Esophagus (tissue), 2 donors: ENCODE measurements around the gene NPFFR1. TPM values are rescaled to one million over a fixed set of nuclear protein-coding genes. Genes with fewer than 3 reads are reported as not detected.

Experiments
- H3K27ac ChIP-seq, 2 donors: one replicate each; pipeline ENCODE4 v1.5.1; 2013; ENCODE audit warnings: low read depth in 2 of 2, mild to moderate bottlenecking in 2 of 2, inconsistent platforms in 1 of 2, low read length in 1 of 2, moderate library complexity in 1 of 2
- H3K27me3 ChIP-seq, 2 donors: one replicate each; pipeline ENCODE4 v1.6.1; 2013; ENCODE audit warnings: low read length in 2 of 2, control low read depth in 1 of 2, mild to moderate bottlenecking in 1 of 2; ENCODE audit not compliant: insufficient read depth in 2 of 2, control insufficient read depth in 1 of 2
- H3K36me3 ChIP-seq, 2 donors: one replicate each; pipeline ENCODE4 v1.6.1; 2013; ENCODE audit warnings: low read length in 1 of 2; ENCODE audit not compliant: control insufficient read depth in 2 of 2, insufficient read depth in 2 of 2
- H3K4me1 ChIP-seq, 2 donors: one replicate each; pipeline ENCODE4 v1.6.1; 2013; ENCODE audit warnings: low read length in 1 of 2; ENCODE audit not compliant: control insufficient read depth in 2 of 2, insufficient read depth in 2 of 2
- H3K4me3 ChIP-seq, 2 donors: one replicate each; pipeline ENCODE4 v1.5.1; 2013; ENCODE audit warnings: low read length in 2 of 2, mild to moderate bottlenecking in 2 of 2, low read depth in 1 of 2, moderate library complexity in 1 of 2
- H3K9me3 ChIP-seq, 2 donors: one replicate each; pipeline ENCODE4 v1.6.1; 2013; ENCODE audit warnings: mild to moderate bottlenecking in 2 of 2, low read depth in 1 of 2, low read length in 1 of 2, moderate library complexity in 1 of 2; ENCODE audit not compliant: control insufficient read depth in 2 of 2, insufficient read depth in 1 of 2
- WGBS, 2 donors: extraction: QIAGEN DNeasy Blood & Tissue Kit; methylation state at CpG; one replicate each; pipeline ENCODE4 v1.1.7; 2013; 5-methylcytosine and 5-hydroxymethylcytosine counted together
- polyA plus RNA-seq, 2 donors: library from polyadenylated mRNA; stranded (reverse); fragments of 200-250 nt; gene quantifications; one replicate each; pipeline ENCODE4 v1.2.3, GENCODE V29; 2013
- donor health status: healthy with polysubstance abuse.
- donor health status: Bipolar disorder and iron deficiency.

NPFFR1 gene
- polyA plus RNA-seq = under 1 TPM; 0.01 to 0.02 TPM

DNA sequence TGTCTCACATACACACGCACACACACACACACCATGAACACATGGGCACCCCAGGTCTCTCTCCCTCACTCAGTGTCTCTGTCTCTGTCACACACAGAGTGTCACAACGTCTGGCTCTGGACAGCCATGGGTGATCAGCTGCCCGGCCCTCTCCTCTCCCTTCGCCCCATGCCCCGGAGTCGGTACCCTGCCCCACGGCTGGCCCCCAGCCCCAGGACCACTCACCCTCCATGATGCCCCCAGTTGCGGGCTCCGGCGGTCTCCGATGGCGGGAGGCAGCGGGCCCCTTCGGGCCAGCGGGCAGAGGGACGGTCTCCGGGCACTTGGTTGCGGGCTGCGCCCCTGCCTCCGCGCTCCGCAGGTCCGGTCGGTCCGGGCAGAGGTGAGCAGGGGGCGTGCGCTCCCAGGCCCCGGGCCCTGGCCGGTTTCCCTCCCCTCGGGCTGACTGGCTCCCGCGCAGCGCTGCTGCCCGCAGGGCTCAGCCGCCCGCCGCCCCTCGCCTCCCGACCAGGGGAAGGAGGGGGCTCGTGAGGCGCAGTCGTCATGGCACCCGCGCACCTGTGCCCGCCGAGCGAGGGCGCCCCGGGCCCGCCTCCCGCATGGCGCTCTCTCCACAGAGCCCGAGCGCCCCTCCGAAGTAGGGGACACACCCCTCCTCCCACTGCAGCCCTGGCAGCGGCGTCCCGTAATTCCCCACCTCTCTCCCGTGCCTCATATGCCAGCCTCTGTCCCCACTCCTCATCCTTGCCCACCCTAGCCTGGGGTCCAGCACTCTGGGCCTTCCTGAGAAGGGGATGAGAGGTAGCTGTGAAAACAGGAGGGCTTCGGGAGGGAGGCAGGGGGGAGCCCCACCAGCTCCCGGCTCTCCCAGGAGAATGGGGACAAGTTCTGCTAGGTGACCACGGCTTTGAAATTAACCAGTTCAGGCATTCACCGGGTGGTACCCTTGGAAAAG, at the start of gene NPFFR1:
TSS of gene NPFFR1 (minus strand) at position 560 of the 955 bp plus-strand sequence. CDS start at position 232, 328 bp downstream.
- no peaks in the 10 kb centered on the region for H3K9me3 ChIP-seq
- no peaks in the 10 kb centered on the region for H3K36me3 ChIP-seq
- H3K27me3 ChIP-seq = peaks cover 0 to 8% of the 10 kb centered on the region in 2 donors
- 12 to 13% methylated on average over 46 to 63 of the region's 63 CpGs for WGBS, 2 donors
- peaks cover 0 to 5% of the 10 kb centered on the region in 2 donors for H3K4me1 ChIP-seq
- no peak within 1 kb of the TSS for H3K4me3 ChIP-seq
- H3K27ac ChIP-seq = no peak within 1 kb of the TSS

DNA sequence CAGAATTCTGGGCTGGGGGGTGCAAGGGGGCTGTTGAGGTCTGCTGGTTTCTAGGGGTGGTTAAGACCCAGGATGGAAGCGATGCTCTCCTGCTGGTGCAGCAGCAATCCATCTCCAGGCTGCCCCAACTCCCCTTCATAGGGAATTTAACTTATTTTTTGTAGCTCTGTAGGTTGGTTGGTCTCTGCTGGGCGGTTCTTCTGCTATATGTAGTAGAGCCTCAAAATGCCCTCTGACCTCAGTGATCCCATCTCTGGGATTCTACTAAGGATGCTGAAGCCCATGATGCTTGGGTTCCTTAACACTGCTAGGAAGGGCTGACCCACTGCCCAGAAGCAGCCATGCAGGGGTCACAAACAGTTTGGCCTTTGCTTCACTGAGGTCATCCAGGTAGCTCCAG, 49.5 kb upstream of the NPFFR1 start:
- H3K27me3 ChIP-seq = no peaks in the 10 kb centered on the region
- no peaks in the 10 kb centered on the region for H3K36me3 ChIP-seq
- no peak overlapping the region for H3K27ac ChIP-seq
- no peak overlapping the region for H3K4me3 ChIP-seq
- 96% methylated on average over 2 of the region's 2 CpGs for WGBS, 2 donors
- peaks cover 3 to 4% of the 10 kb centered on the region in 2 donors for H3K4me1 ChIP-seq
- H3K9me3 ChIP-seq = no peaks in the 10 kb centered on the region

DNA sequence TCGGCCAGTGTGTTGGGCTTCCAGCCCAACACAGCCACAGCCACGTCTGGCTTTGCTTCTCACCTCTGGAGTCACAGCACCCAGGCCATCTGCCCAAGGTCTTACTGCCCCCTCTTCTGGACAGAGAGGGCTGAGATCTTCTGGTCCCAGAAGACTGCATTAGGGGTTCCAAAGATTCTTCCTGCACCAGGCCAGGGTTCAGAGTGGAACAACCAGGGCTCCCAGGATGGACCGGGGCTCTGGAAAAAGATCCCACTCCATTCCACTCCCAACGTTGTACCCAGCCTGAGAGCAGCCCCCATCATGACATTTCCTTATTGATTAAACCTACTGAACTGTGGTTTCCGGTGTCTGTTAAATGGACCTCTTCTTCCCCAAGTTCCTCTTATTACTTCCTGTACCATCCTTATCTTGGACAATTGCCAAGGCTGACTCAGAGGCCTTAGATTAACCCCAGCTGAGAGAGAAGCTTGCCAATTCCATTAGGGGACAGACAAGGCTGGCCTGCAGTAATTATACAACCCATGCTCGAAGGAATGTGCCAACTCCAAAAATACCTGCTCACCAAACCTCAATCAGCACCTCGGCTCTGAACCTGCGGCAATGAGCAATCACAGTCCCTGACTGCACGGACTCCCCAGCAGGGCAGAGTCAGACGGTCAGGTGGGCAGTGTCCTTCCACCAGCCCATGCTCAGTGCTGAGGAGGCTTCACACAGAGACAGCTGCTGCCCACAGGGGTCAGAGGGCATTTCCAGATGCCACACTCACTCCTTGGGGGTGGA, 47.9 kb upstream of the NPFFR1 start:
- WGBS, 2 donors = 30 to 35% methylated on average over 10 of the region's 10 CpGs
- no peaks in the 10 kb centered on the region for H3K9me3 ChIP-seq
- peaks cover 3 to 5% of the 10 kb centered on the region in 2 donors for H3K4me1 ChIP-seq
- no peak overlapping the region for H3K4me3 ChIP-seq
- no peaks in the 10 kb centered on the region for H3K27me3 ChIP-seq
- peak overlapping the region in 1 of 2 donors; percentile 57 for H3K27ac ChIP-seq
- no peaks in the 10 kb centered on the region for H3K36me3 ChIP-seq

GRCh38 chr10:70331160-70331485, 47.3 kb upstream of the NPFFR1 start:
- Histone ChIP-seq H3K4me1 (peaks cover 3 to 5% of the 10 kb centered on the region in 2 donors), H3K36me3 (no peaks in the 10 kb centered on the region), H3K4me3 (no peak overlapping the region), H3K27me3 (no peaks in the 10 kb centered on the region), H3K9me3 (no peaks in the 10 kb centered on the region), H3K27ac (peak overlapping the region in 1 of 2 donors; percentile 6)
- WGBS, 2 donors = 81 to 85% methylated on average over 2 of the region's 2 CpGs

DNA sequence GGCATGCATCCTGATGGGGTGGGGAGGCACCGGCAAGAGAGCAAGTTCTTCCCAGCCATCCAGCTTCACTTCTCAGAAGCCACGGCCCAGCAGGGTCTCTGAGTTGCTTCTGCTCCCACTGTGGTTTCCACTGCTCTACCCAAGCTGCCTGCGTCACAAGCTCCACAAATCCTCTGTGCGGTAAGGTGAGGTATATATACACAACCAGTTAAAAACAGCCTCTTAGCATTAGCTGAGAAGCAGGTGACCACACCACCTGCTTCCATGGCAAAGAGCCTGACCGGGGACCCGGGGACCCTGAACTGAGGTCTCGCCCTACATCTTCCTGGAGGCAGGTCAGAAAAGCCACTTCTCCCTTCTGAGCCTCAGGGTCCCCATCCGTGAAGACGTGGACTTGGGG, 46.9 kb upstream of the NPFFR1 start:
- Histone ChIP-seq H3K9me3 (no peaks in the 10 kb centered on the region), H3K36me3 (no peaks in the 10 kb centered on the region), H3K4me1 (peaks cover 3 to 5% of the 10 kb centered on the region in 2 donors), H3K4me3 (no peak overlapping the region), H3K27me3 (no peaks in the 10 kb centered on the region), H3K27ac (no peak overlapping the region)
- 80 to 88% methylated on average over 9 of the region's 9 CpGs for WGBS, 2 donors

DNA sequence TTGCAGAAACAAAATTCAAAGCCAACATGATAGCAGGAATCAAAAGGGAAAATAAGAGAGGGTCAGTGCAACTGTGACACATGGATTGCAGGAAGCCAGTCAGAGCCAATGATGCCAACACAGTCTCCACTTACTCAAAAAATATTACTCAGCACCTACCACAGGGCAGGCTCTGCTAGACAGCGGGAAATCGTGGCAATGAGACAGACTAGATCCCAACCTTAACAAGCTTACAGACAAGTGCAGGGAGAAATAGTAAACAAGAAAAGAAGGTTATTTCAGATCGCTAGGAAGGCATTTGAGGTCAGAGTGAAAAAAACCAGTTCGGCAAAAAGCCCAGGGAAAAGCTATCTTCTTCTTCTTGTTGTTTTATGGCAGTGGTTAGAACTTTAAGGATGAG, 45.2 kb upstream of the NPFFR1 start:
- no peak overlapping the region for H3K4me3 ChIP-seq
- H3K36me3 ChIP-seq = no peaks in the 10 kb centered on the region
- no peak overlapping the region for H3K27ac ChIP-seq
- peaks cover 3 to 20% of the 10 kb centered on the region in 2 donors for H3K4me1 ChIP-seq
- no peaks in the 10 kb centered on the region for H3K9me3 ChIP-seq
- no peaks in the 10 kb centered on the region for H3K27me3 ChIP-seq
- WGBS, 2 donors = 76 to 77% methylated on average over 4 of the region's 4 CpGs

- Histone ChIP-seq H3K9me3 (no peaks in the 10 kb centered on the region), H3K36me3 (no peaks in the 10 kb centered on the region), H3K27me3 (no peaks in the 10 kb centered on the region), H3K4me3 (no peak overlapping the region), H3K27ac (no peak overlapping the region), H3K4me1 (peaks cover 5 to 24% of the 10 kb centered on the region in 2 donors)
- WGBS, 2 donors = 91% methylated on average over 4 of the region's 4 CpGs
These were observed 44.2 kb upstream of the NPFFR1 start for GRCh38 chr10:70328018-70328417.

- Histone ChIP-seq H3K4me3 (no peak overlapping the region), H3K27me3 (no peaks in the 10 kb centered on the region), H3K4me1 (peaks cover 2 to 24% of the 10 kb centered on the region in 2 donors), H3K36me3 (no peaks in the 10 kb centered on the region), H3K9me3 (no peaks in the 10 kb centered on the region), H3K27ac (peak overlapping the region; percentile 77 to 83)
- WGBS, 2 donors = 68 to 76% methylated on average over 10 of the region's 10 CpGs
These were observed 41.4 kb upstream of the NPFFR1 start for GRCh38 chr10:70324951-70325781.

GRCh38 chr10:70324339-70324861, 40.6 kb upstream of the NPFFR1 start:
- WGBS, 2 donors = 72 to 83% methylated on average over 11 of the region's 11 CpGs

More at GRCh38 chr10:70324339-70324861, 40.6 kb upstream of the NPFFR1 start:
- H3K27me3 ChIP-seq = no peaks in the 10 kb centered on the region
- no peak overlapping the region for H3K4me3 ChIP-seq
- H3K9me3 ChIP-seq = no peaks in the 10 kb centered on the region
- no peaks in the 10 kb centered on the region for H3K36me3 ChIP-seq
- peak overlapping the region; percentile 60 to 77 for H3K27ac ChIP-seq
- peaks cover 2 to 24% of the 10 kb centered on the region in 2 donors for H3K4me1 ChIP-seq
